LoVo (cell line): ENCODE results near the gene OSBPL9.
"Not testable (repeated sequence)": the region's sequence is repeated elsewhere in the genome, so short reads cannot be mapped to it uniquely, and the experiment has no call there.

Experiments used
- DNase-seq: peaks from one replicate; pipeline ENCODE4 v3.0.0-alpha.2; 2016; ENCODE audit warnings: low spot score

The OSBPL9 gene

GRCh38 chr1:51666478-51666877 is 49.6 kb downstream of the OSBPL9 start:
- no peak for DNase-seq

- no peak for DNase-seq
Measured at GRCh38 chr1:51667561-51667960, 50.7 kb downstream of the OSBPL9 start.

- DNase-seq = no peak
Measured at GRCh38 chr1:51669272-51669671, 52.4 kb downstream of the OSBPL9 start.

GRCh38 chr1:51669816-51670215 is 52.9 kb downstream of the OSBPL9 start:
- DNase-seq = no peak

- DNase-seq = no peak
Measured at GRCh38 chr1:51671527-51672325, 54.8 kb downstream of the OSBPL9 start.

- DNase-seq = no peak
Measured at GRCh38 chr1:51673279-51673678, 56.4 kb downstream of the OSBPL9 start.

- DNase-seq = no peak
Measured at GRCh38 chr1:51675177-51675780, 58.4 kb downstream of the OSBPL9 start.

GRCh38 chr1:51679435-51679834 is 62.5 kb downstream of the OSBPL9 start:
- DNase-seq = no peak

- no peak for DNase-seq
Measured at GRCh38 chr1:51684776-51685175, 67.9 kb downstream of the OSBPL9 start.

- no peak for DNase-seq
Measured at GRCh38 chr1:51686450-51686849, 69.6 kb downstream of the OSBPL9 start.

- DNase-seq = no peak
Measured at GRCh38 chr1:51689075-51689440, 72.2 kb downstream of the OSBPL9 start.

- DNase-seq = no peak
Measured at GRCh38 chr1:51689643-51690042, 72.8 kb downstream of the OSBPL9 start.

- no peak for DNase-seq
Measured at GRCh38 chr1:51690285-51690961, 73.5 kb downstream of the OSBPL9 start.

GRCh38 chr1:51691920-51692319 is 75.0 kb downstream of the OSBPL9 start:
- no peak for DNase-seq

- peak; percentile 32 for DNase-seq
Measured at GRCh38 chr1:51693419-51694155, 76.7 kb downstream of the OSBPL9 start.

- DNase-seq = no peak
Measured at GRCh38 chr1:51697166-51697565, 80.3 kb downstream of the OSBPL9 start.

- no peak for DNase-seq
Measured at GRCh38 chr1:51699391-51699790, 82.5 kb downstream of the OSBPL9 start.

GRCh38 chr1:51701782-51702181 is 84.9 kb downstream of the OSBPL9 start:
- not testable (repeated sequence) for DNase-seq

GRCh38 chr1:51702220-51702619 is 85.3 kb downstream of the OSBPL9 start:
- DNase-seq = not testable (repeated sequence)

GRCh38 chr1:51705035-51705434 is 88.1 kb downstream of the OSBPL9 start:
- DNase-seq = no peak

- no peak for DNase-seq
Measured at GRCh38 chr1:51708911-51709760, 92.2 kb downstream of the OSBPL9 start.

- no peak for DNase-seq
Measured at GRCh38 chr1:51709951-51710350, 93.1 kb downstream of the OSBPL9 start.
